ENCODE results near the gene FRG2. TPM values are rescaled to one million over a fixed set of nuclear protein-coding genes. Genes with fewer than 3 reads are reported as not detected.
"Not testable (repeated sequence)": the region's sequence is repeated elsewhere in the genome, so short reads cannot be mapped to it uniquely, and the experiment has no call there.

The FRG2 gene
- total RNA-seq (not detected in 2 replicates), polyA plus RNA-seq (not detected in 2 replicates)

DNA sequence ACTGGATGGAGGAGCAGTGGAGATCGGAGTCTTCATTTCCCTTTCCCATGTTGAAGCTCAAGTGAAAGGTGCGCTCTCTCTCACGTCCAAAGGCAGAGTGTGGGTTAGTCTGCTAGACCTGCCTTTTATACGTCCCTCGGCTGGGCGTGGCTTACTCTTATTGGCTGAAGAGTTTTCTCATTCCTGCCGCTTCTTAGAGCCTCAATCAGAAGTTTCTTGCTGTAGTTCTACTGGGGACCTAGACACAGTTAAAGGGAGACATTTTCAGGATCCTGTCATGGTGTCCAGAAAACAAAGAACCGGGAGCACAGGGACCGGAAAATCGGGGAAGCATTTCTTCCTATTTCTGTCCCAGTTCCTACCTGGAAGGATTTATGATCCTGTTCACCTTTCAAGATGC, at the start of gene FRG2:
Gene FRG2 (minus strand): TSS at position 101 of the 400 bp plus-strand sequence. CDS start 52 bp downstream, at position 49.
- not testable (repeated sequence) for DNase-seq (ENCODE audit: low read depth in 1 of 2, low spot score in 1 of 2); H3K27ac ChIP-seq; H3K4me3 ChIP-seq; H3K9me3 ChIP-seq (ENCODE audit: low read depth); H3K36me3 ChIP-seq; H3K4me1 ChIP-seq (ENCODE audit: low read depth)
- H3K27me3 ChIP-seq = peaks cover 13% of the 10 kb centered on the region

DNA sequence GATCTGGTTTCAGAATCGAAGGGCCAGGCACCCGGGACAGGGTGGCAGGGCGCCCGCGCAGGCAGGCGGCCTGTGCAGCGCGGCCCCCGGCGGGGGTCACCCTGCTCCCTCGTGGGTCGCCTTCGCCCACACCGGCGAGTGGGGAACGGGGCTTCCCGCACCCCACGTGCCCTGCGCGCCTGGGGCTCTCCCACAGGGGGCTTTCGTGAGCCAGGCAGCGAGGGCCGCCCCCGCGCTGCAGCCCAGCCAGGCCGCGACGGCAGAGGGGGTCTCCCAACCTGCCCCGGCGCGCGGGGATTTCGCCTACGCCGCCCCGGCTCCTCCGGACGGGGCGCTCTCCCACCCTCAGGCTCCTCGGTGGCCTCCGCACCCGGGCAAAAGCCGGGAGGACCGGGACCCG, 41.3 kb upstream of the FRG2 start:
- H3K27me3 ChIP-seq; H3K4me3 ChIP-seq; DNase-seq (ENCODE audit: low read depth in 1 of 2, low spot score in 1 of 2); H3K27ac ChIP-seq; H3K4me1 ChIP-seq (ENCODE audit: low read depth); H3K36me3 ChIP-seq; H3K9me3 ChIP-seq (ENCODE audit: low read depth): not testable (repeated sequence)

DNA sequence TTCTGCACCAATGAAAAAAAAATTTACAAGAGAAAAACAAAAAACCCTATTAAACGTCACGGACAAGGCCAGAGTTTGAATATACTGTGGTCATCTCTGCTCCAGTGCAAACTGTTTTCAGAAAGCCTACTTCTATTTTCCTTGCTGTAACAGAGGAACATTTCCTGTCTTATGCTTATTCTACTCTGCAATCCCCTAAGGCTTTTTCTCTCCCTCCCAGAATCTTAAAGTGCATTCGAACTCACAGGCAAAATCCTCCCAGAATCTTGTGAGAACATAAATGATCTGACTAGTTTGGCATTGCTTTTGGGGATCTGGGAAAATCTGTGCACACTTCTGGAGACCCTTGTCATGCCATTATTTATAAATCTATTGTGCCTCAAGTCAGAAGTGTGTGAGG, 37.7 kb upstream of the FRG2 start:
- not testable (repeated sequence) for H3K4me3 ChIP-seq; H3K4me1 ChIP-seq (ENCODE audit: low read depth); H3K9me3 ChIP-seq (ENCODE audit: low read depth); H3K27me3 ChIP-seq; H3K36me3 ChIP-seq; H3K27ac ChIP-seq; DNase-seq (ENCODE audit: low read depth in 1 of 2, low spot score in 1 of 2)

DNA sequence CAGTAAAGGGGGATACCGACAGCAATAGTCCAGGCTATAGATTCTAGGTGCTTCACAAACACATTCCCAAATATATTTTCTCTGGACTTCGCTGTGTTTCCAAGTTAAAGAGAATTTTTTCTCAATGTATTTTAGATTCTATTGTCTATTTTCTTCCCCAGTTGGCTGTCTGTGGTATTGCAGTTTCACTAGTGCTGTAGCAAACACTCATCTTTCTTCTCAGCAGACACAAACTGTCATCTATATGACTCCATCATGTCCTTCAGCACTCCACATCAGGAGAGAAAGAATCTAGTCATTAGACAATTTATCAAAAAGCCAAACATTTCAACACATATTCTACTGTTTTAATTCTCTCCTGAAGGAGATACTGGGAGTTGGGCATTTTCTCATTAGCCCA, 37.3 kb upstream of the FRG2 start, which contains the start of gene DBET:
Gene DBET (plus strand): TSS at position 161 of the 400 bp plus-strand sequence.
- not testable (repeated sequence) for H3K4me1 ChIP-seq (ENCODE audit: low read depth); DNase-seq (ENCODE audit: low read depth in 1 of 2, low spot score in 1 of 2); H3K27ac ChIP-seq; H3K36me3 ChIP-seq; H3K4me3 ChIP-seq; H3K9me3 ChIP-seq (ENCODE audit: low read depth); H3K27me3 ChIP-seq

DNA sequence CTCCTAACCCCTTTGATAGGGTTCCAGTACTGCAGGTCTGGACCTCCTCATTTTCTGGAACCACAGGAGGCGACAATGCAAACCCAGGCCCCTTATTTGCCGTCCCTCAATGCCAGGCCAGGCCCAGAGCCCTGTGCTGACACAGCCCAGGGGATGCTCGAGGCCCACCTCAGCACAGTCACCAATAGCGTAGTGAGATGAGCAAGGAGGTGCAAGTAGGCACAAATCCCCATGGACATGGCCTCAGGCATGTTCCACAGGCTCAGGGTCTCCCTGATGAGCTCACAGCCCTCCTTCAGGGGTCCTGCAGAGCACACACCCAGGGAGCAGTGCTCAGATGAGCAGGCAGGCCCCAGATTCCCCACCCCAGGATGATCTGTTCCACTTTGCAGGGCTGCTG, 31.9 kb upstream of the FRG2 start:
- not testable (repeated sequence) for H3K4me3 ChIP-seq; DNase-seq (ENCODE audit: low read depth in 1 of 2, low spot score in 1 of 2); H3K27ac ChIP-seq; H3K36me3 ChIP-seq; H3K4me1 ChIP-seq (ENCODE audit: low read depth); H3K9me3 ChIP-seq (ENCODE audit: low read depth); H3K27me3 ChIP-seq

DNA sequence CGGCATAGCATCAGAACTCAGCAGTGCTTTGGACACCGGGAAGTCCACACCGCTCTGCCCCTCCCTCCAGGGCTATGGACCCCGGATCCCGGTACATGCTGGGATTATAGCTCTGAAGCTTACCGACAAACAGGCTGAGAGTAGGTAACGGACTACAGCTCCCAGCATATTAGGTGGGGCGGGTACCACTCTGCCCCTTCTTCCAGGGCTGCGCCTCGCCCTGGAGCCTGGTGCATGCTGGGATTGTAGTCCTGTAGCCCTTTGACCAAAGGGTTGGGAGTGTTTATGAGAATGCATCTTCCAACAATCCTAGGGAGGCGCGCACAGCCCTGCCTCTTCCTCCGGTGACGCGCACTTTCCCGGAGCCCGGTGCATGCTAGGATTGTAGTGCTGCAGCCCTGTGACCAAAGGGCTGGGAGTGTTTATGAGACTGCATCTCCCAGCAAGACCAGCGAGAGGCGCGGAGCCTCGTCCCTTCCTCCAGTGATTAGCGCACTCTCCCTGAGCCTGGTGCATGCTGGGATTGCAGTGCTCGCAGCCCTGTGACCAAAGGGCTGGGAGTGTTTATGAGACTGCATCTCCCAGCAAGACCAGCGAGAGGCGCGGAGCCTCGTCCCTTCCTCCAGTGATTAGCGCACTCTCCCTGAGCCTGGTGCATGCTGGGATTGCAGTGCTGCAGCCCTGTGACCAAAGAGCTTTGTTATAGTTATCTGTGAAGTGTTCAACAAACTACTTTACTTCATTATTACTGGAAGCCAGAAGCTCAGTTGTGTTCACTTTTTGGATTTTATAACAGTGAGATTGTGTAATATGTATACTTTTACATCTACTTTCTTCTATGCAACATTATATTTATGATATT, 22.6 kb upstream of the FRG2 start:
- not testable (repeated sequence) for H3K36me3 ChIP-seq; H3K27ac ChIP-seq; H3K4me1 ChIP-seq (ENCODE audit: low read depth); H3K4me3 ChIP-seq; H3K9me3 ChIP-seq (ENCODE audit: low read depth); H3K27me3 ChIP-seq; DNase-seq (ENCODE audit: low read depth in 1 of 2, low spot score in 1 of 2)

DNA sequence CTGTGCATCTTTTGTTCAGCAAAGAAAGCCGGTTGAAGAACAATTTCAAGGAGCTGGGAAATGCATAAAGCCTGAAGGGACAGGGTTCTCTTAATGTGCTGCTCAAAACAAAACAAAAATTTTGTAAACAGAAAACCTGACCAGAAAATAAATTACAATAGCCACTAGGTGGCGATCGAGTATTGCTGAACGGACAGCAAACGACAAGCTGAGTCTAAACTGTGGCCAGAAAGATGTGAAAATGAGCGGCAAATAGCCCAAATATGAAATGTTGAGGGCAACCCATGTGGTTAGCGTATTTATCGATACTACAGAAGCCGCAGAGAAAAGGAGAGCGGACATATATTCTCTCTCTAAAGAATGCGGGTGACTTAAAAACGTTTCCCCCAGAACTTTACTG, 20.6 kb upstream of the FRG2 start:
- not testable (repeated sequence) for H3K9me3 ChIP-seq (ENCODE audit: low read depth); H3K4me1 ChIP-seq (ENCODE audit: low read depth); H3K36me3 ChIP-seq; H3K27me3 ChIP-seq; H3K27ac ChIP-seq; H3K4me3 ChIP-seq; DNase-seq (ENCODE audit: low read depth in 1 of 2, low spot score in 1 of 2)

DNA sequence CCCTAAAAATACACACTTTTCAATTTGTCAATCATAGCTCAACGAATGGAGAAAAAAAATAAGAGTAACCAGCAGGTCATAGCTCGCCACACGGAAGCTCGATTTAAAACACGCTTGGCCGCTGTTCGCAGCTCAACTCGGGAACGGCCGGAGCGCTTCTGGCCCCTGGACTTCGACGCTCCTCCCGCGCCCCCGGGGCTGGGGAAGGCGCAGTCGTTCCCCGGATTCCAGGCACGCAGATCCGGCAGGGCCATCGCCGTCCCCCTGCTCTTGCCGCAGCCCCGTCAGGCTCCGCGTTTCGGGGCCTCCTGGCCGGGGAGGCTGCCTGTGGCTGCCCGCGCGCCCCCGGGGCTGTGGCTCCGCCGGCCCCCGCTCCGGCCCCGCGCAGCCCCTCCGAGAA, 13.8 kb upstream of the FRG2 start:
- H3K27me3 ChIP-seq = not testable (repeated sequence)

DNA sequence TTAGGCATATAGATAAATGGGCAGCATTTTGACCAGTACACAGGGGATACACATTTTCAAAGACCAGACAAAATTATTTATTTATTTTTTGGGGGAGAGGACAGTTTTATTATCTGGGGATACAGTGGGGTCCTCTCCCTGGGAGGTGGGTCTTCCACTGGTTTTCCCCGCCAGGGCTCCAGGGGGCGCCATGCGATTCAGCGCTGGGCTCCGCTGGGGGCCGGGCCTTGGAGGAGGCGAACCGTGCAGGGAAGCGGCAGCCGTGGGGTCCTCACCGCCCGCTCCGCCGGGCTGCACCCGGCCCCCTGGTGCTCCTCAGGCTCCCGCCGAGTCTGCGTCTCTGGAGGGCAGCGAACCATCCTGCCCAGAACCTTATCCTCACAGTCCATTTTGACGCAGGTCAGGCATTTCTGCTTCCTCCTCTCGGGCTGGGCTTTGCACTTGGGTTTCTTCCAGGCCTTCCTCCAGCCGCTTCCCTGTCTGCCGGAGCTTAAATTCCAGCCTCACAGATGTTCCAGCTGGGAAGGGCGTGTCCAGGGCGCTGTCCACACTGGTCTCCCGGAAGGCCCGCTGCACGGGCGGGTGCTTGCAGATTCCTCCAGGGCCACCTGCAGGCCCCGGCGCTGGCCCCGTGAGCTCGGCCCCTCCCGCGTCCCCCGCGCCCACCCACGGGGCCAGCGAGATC, 10.8 kb upstream of the FRG2 start:
- not testable (repeated sequence) for H3K4me1 ChIP-seq (ENCODE audit: low read depth); H3K4me3 ChIP-seq; H3K36me3 ChIP-seq; H3K27ac ChIP-seq; H3K9me3 ChIP-seq (ENCODE audit: low read depth); H3K27me3 ChIP-seq; DNase-seq (ENCODE audit: low read depth in 1 of 2, low spot score in 1 of 2)

More for the DNA sequence above, 13.8 kb upstream of the FRG2 start:
- DNase-seq (ENCODE audit: low read depth in 1 of 2, low spot score in 1 of 2); H3K36me3 ChIP-seq; H3K4me3 ChIP-seq; H3K27ac ChIP-seq; H3K9me3 ChIP-seq (ENCODE audit: low read depth); H3K4me1 ChIP-seq (ENCODE audit: low read depth): not testable (repeated sequence)

DNA sequence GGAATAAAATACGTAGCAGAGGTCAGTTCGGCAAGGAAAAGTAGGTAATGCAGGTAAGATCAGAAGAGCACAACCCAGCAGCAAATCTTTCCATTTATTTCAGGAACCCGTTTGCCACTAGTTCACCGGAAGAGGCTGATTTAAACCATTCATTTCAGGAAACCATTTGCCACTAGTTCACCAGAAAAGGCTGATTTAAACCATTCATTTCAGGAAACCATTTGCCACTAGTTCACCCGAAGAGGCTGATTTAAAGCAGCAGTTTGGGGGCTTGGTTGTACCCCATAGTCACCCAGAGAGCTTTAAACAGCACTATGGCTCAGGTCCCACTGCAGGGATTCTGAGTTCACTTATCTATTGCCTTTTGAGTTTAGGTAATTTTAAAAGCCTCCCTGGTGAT, 4.2 kb upstream of the FRG2 start:
- H3K4me1 ChIP-seq (ENCODE audit: low read depth); DNase-seq (ENCODE audit: low read depth in 1 of 2, low spot score in 1 of 2); H3K27me3 ChIP-seq; H3K4me3 ChIP-seq; H3K9me3 ChIP-seq (ENCODE audit: low read depth); H3K36me3 ChIP-seq; H3K27ac ChIP-seq: not testable (repeated sequence)

DNA sequence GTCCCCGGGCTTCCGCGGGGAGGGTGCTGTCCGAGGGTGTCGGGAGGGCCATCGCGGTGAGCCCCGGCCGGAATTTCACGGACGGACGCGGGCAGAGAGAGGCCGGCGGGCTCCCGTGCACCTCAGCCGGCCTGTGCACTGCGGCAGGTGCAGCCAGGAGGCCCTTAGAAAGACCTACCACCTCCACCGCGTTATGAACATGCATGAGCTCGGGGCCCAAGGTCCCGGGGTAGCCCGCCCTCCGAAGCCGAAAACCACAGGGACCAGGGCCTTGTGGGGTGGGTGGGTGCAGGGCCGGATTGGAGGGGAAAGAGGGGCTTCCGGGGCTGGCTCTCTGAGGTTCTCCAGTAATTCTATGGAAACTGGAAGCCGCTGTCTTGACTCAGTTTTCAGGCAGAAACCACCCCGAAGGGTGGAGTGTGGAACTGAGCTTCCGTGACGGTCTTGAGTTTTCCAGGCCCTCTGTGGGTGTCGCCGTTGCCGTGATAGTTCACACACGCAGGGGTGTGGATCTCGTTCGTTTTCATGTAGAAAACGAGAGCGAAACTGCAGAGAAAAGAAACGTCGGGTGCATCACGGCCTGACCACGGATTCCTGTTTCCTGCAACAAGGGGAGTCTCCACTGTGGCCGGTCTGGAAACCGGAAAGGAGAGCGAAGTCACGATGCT, 4.3 kb downstream of the FRG2 start:
- not testable (repeated sequence) for H3K27ac ChIP-seq; H3K4me3 ChIP-seq; DNase-seq (ENCODE audit: low read depth in 1 of 2, low spot score in 1 of 2); H3K4me1 ChIP-seq (ENCODE audit: low read depth); H3K36me3 ChIP-seq; H3K9me3 ChIP-seq (ENCODE audit: low read depth)
- peaks cover 56% of the 10 kb centered on the region for H3K27me3 ChIP-seq

DNA sequence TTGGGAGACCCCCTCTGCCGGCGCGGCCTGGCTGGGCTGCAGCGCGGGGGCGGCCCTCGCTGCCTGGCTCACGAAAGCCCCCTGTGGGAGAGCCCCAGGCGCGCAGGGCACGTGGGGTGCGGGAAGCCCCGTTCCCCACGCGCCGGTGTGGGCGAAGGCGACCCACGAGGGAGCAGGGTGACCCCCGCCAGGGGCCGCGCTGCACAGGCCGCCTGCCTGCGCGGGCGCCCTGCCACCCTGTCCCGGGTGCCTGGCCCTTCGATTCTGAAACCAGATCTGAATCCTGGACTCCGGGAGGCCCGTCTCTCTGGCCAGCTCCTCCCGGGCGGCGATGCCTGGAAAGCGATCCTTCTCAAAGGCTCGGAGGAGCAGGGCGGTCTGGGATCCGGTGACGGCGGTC, 5.1 kb downstream of the FRG2 start:
- not testable (repeated sequence) for H3K27ac ChIP-seq; H3K4me3 ChIP-seq; DNase-seq (ENCODE audit: low read depth in 1 of 2, low spot score in 1 of 2); H3K9me3 ChIP-seq (ENCODE audit: low read depth); H3K4me1 ChIP-seq (ENCODE audit: low read depth); H3K36me3 ChIP-seq
- H3K27me3 ChIP-seq = peaks cover 64% of the 10 kb centered on the region
